ENCODE data around the gene TESPA1.
A peak's percentile ranks its signal among the peaks of the same experiment; 100 is the strongest.

TESPA1 gene

GRCh38 chr12:54991991-54992375, 7.4 kb upstream of the TESPA1 start:
- Histone ChIP-seq H2AFZ (ENCODE audit: low read length) (no peak overlapping the region), H3K27ac (ENCODE audit: low read length) (no peak overlapping the region), H3K9me3 (replicated peaks; ENCODE audit: insufficient read depth, low read length) (no peaks in the 10 kb centered on the region), H3K27me3 (replicated peaks; ENCODE audit: insufficient read depth, low read length) (no peaks in the 10 kb centered on the region), H3K4me2 (ENCODE audit: low read depth, low read length) (no peak overlapping the region), H3F3A (ENCODE audit: insufficient read depth, low read length) (0 out of 2 replicates have a peak, but pooled peaks cover 6% of the 10 kb centered on the region), H3K9me2 (replicated peaks; ENCODE audit: insufficient read depth, low read length) (no peaks in the 10 kb centered on the region), H3K79me2 (ENCODE audit: low read length) (no peaks in the 10 kb centered on the region), H4K20me1 (ENCODE audit: insufficient read depth, low read length) (no peaks in the 10 kb centered on the region), H3K4me3 (ENCODE audit: low read length) (no peak overlapping the region), H3K36me3 (replicated peaks; ENCODE audit: insufficient read depth, low read length) (no peaks in the 10 kb centered on the region), H3K9ac (ENCODE audit: low read length) (no peak overlapping the region), H3K4me1 (ENCODE audit: low read length) (peaks cover 22% of the 10 kb centered on the region)
- TF ChIP-seq EZH2phosphoT487 (IDR thresholded peaks at IDR 0.05; ENCODE audit: low read length): no peak
- no peak for TF ChIP-seq EZH2 (optimal IDR thresholded peaks at IDR 0.05; ENCODE audit: low read depth, low read length)
- no peak for TF ChIP-seq CTCF (IDR thresholded peaks at IDR 0.05; ENCODE audit: low read length)
- no peak for DNase-seq

DNA sequence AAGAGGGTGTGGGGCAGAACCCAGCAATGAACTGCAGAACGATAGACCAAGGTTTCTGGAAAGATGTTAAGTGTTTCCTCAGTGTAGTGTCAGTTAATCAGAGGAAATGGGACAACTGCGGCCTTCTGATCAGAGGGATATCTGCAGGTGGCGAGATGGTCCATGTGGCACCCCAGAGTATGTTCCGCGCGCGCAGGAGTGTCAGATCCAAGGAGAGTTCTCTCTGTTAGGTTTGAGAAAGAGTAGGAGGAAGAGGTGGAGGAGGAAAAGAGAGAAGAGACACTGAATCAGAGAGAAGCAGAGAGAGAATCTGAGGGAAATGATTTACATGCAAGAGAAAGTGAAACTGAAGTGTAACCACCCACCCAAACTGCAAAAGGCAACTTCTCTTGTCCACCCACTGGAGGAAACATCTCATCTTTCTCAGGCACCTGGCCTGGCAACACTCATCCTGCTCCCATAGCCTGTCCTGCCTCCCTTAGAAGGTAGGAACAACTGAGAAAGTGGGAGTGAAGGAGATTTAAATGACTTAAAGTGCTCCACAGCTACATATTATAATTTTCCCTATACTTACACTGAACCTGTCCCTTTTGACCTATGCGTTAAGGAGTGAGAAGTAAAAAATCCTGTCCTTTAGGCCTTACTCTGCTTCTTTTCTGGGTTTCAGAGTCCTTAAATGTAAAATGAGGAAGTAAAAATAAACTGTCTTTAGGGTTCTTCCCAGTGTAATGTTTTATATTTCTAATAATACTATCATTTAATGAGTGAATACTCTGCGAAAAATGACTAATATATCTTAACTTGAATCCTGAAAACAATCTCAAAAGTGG, 6.8 kb upstream of the TESPA1 start:
- H3K9me2 ChIP-seq (replicated peaks; ENCODE audit: insufficient read depth, low read length): no peaks in the 10 kb centered on the region
- no peak overlapping the region; the same call in 1 of the 2 replicates for H3K9ac ChIP-seq (ENCODE audit: low read length)
- H4K20me1 ChIP-seq (ENCODE audit: insufficient read depth, low read length): no peaks in the 10 kb centered on the region
- H3K27me3 ChIP-seq (replicated peaks; ENCODE audit: insufficient read depth, low read length): no peaks in the 10 kb centered on the region
- H3K36me3 ChIP-seq (replicated peaks; ENCODE audit: insufficient read depth, low read length): no peaks in the 10 kb centered on the region
- no peaks in the 10 kb centered on the region for H3K79me2 ChIP-seq (ENCODE audit: low read length)
- peak overlapping the region; percentile 25; the same call in 1 of the 2 replicates for H3K27ac ChIP-seq (ENCODE audit: low read length)
- no peak overlapping the region for H2AFZ ChIP-seq (ENCODE audit: low read length)
- H3K4me3 ChIP-seq (ENCODE audit: low read length): no peak overlapping the region
- H3K4me1 ChIP-seq (ENCODE audit: low read length): peaks cover 22% of the 10 kb centered on the region
- H3K9me3 ChIP-seq (replicated peaks; ENCODE audit: insufficient read depth, low read length): no peaks in the 10 kb centered on the region
- 0 out of 2 replicates have a peak, but pooled peaks cover 6% of the 10 kb centered on the region for H3F3A ChIP-seq (ENCODE audit: insufficient read depth, low read length)
- no peak for TF ChIP-seq EZH2 (optimal IDR thresholded peaks at IDR 0.05; ENCODE audit: low read depth, low read length)
- TF ChIP-seq EZH2phosphoT487 (IDR thresholded peaks at IDR 0.05; ENCODE audit: low read length): no peak
- no peak for TF ChIP-seq CTCF (IDR thresholded peaks at IDR 0.05; ENCODE audit: low read length)
- H3K4me2 ChIP-seq (ENCODE audit: low read depth, low read length): peak overlapping the region; percentile 12; the same call in 1 of the 2 replicates
- peak; percentile 52 for DNase-seq

DNA sequence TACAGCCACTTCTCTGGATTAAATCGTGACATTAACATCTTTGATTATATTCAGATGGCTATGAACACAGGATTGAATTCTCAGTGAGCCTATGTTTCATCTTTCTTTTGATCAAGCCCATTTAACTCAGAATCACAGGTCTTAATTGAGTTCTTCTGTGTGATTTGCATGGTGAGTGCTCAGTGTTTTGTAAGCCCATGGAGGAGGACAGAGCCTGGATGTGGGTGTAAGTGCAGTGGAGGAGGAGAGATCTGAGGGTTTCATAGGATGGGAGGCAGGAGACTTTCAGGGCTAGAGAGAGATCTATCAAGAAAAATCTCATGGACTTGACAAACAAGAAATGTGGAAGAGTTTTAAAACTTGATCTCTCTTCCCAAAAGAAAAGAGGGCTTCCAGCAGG, 5.3 kb upstream of the TESPA1 start:
- Histone ChIP-seq H3K9me3 (replicated peaks; ENCODE audit: insufficient read depth, low read length) (no peaks in the 10 kb centered on the region), H3K79me2 (ENCODE audit: low read length) (no peaks in the 10 kb centered on the region), H2AFZ (ENCODE audit: low read length) (no peak overlapping the region), H3K4me3 (ENCODE audit: low read length) (no peak overlapping the region), H4K20me1 (ENCODE audit: insufficient read depth, low read length) (no peaks in the 10 kb centered on the region), H3F3A (ENCODE audit: insufficient read depth, low read length) (peaks cover 16% of the 10 kb centered on the region), H3K36me3 (replicated peaks; ENCODE audit: insufficient read depth, low read length) (no peaks in the 10 kb centered on the region), H3K9me2 (replicated peaks; ENCODE audit: insufficient read depth, low read length) (no peaks in the 10 kb centered on the region), H3K4me2 (ENCODE audit: low read depth, low read length) (no peak overlapping the region), H3K9ac (ENCODE audit: low read length) (no peak overlapping the region), H3K27ac (ENCODE audit: low read length) (no peak overlapping the region), H3K4me1 (ENCODE audit: low read length) (peaks cover 30% of the 10 kb centered on the region), H3K27me3 (replicated peaks; ENCODE audit: insufficient read depth, low read length) (no peaks in the 10 kb centered on the region)
- TF ChIP-seq EZH2phosphoT487 (IDR thresholded peaks at IDR 0.05; ENCODE audit: low read length): no peak
- TF ChIP-seq EZH2 (optimal IDR thresholded peaks at IDR 0.05; ENCODE audit: low read depth, low read length): no peak
- no peak for TF ChIP-seq CTCF (IDR thresholded peaks at IDR 0.05; ENCODE audit: low read length)
- no peak for DNase-seq

All from MM.1S (cell line).